Smooth muscle cell (in vitro differentiated cells): ENCODE data around the gene DGKK. TPM values are rescaled to one million over a fixed set of nuclear protein-coding genes. Genes with fewer than 3 reads are reported as not detected.

Experiments used
- DNase-seq: peaks from one replicate; lab custom pipeline; 2025; ENCODE audit not compliant: unreplicated experiment; lab: John Stamatoyannopoulos, UW
- H2AFZ ChIP-seq: fragments of 200-600 bp; sonication (generic); 2 replicates; pipeline ENCODE4 v1.6.0; 2016; ENCODE audit warnings: antibody characterized with exemption, low read depth, mild to moderate bottlenecking
- H3F3A ChIP-seq: fragments of 200-600 bp; sonication (generic); 2 replicates; pipeline ENCODE4 v1.6.0; 2017; ENCODE audit warnings: antibody characterized with exemption, low read depth
- H3K27ac ChIP-seq: fragments of 200-600 bp; sonication (generic); 2 replicates; pipeline ENCODE4 v1.5.1; 2016; ENCODE audit warnings: low read depth, mild to moderate bottlenecking
- H3K27me3 ChIP-seq: fragments of 200-600 bp; sonication (generic); 2 replicates; pipeline ENCODE4 v1.6.1; 2016; ENCODE audit warnings: low read depth, mild to moderate bottlenecking
- H3K36me3 ChIP-seq: fragments of 200-600 bp; sonication (generic); 2 replicates; pipeline ENCODE4 v1.5.1; 2016; ENCODE audit warnings: low read depth
- H3K4me1 ChIP-seq: fragments of 200-600 bp; sonication (generic); 2 replicates; pipeline ENCODE4 v1.5.1; 2016; ENCODE audit warnings: low read depth
- H3K4me2 ChIP-seq: fragments of 200-600 bp; sonication (generic); 2 replicates; pipeline ENCODE4 v1.6.0; 2016; ENCODE audit warnings: mild to moderate bottlenecking
- H3K4me3 ChIP-seq: fragments of 200-600 bp; sonication (generic); 2 replicates; pipeline ENCODE4 v1.5.1; 2016; ENCODE audit warnings: mild to moderate bottlenecking
- H3K79me2 ChIP-seq: fragments of 200-600 bp; sonication (generic); 2 replicates; pipeline ENCODE4 v1.6.0; 2016; ENCODE audit warnings: low read depth, mild to moderate bottlenecking
- H3K9ac ChIP-seq: fragments of 200-600 bp; sonication (generic); 2 replicates; pipeline ENCODE4 v1.6.0; 2016; ENCODE audit warnings: low read depth
- H3K9me3 ChIP-seq: fragments of 200-600 bp; sonication (generic); replicated peaks from 2 replicates; pipeline ENCODE4 v1.5.1; 2016; ENCODE audit warnings: low read depth
- H4K20me1 ChIP-seq: fragments of 200-600 bp; sonication (generic); 2 replicates; pipeline ENCODE4 v1.6.0; 2016; ENCODE audit warnings: low read depth
- CTCF ChIP-seq: fragments of 200-600 bp; sonication (generic); IDR thresholded peaks from 2 replicates; pipeline ENCODE4 v1.5.1; 2017; ENCODE audit warnings: borderline replicate concordance, mild to moderate bottlenecking, antibody characterized with exemption; ENCODE audit not compliant: insufficient read depth, poor library complexity, severe bottlenecking
- WGBS: methylation state at CpG from one replicate; pipeline ENCODE4 v1.1.7; 2016; ENCODE audit warnings: low lambda C conversion rate; 5-methylcytosine and 5-hydroxymethylcytosine counted together
- polyA plus RNA-seq: library from polyadenylated mRNA; unstranded; fragments of >200 nt; fragmentation: Nextera tagmentation; extraction: Ambion mirVana; gene quantifications from 2 replicates; pipeline ENCODE4 v1.2.1, GENCODE V29; 2016
- total RNA-seq: library from RNA; depleted of rRNA; stranded (reverse); fragments of >200 nt; gene quantifications from 2 replicates; pipeline ENCODE4 v1.2.3, GENCODE V29; 2014

DGKK gene
- total RNA-seq (not detected in 2 replicates), polyA plus RNA-seq (not detected in 2 replicates)

GRCh38 chrX:50470103-50471031 lies at the start of gene DGKK:
Gene DGKK, minus strand, starts transcription at chrX:50470825. Its CDS starts 147 bp downstream, at chrX:50470678.
- no peak for DNase-seq
- H3K4me2 ChIP-seq: peak within 1 kb of the TSS; percentile 68
- 47% methylated on average over 45 of the region's 59 CpGs for WGBS

GRCh38 chrX:50514811-50515210 lies 44.2 kb upstream of the DGKK start:
- H3K79me2 ChIP-seq: no peaks in the 10 kb centered on the region

More at GRCh38 chrX:50470103-50471031, at the start of gene DGKK:
- no peaks in the 10 kb centered on the region for H4K20me1 ChIP-seq
- H3K36me3 ChIP-seq: no peaks in the 10 kb centered on the region
- TF ChIP-seq CTCF: no peak
- H3K79me2 ChIP-seq: no peaks in the 10 kb centered on the region
- peaks cover 90% of the 10 kb centered on the region for H3K27me3 ChIP-seq
- H3K27ac ChIP-seq: no peak within 1 kb of the TSS
- no peak within 1 kb of the TSS for H3K9ac ChIP-seq
- no peaks in the 10 kb centered on the region for H3F3A ChIP-seq
- no peak within 1 kb of the TSS for H2AFZ ChIP-seq
- no peaks in the 10 kb centered on the region for H3K4me1 ChIP-seq
- peak within 1 kb of the TSS; percentile 31 for H3K4me3 ChIP-seq
- no peaks in the 10 kb centered on the region for H3K9me3 ChIP-seq

GRCh38 chrX:50497114-50497513 lies 26.5 kb upstream of the DGKK start:
- H3K27me3 ChIP-seq: no peaks in the 10 kb centered on the region
- H3F3A ChIP-seq: no peaks in the 10 kb centered on the region
- no peak overlapping the region for H3K9ac ChIP-seq
- no peaks in the 10 kb centered on the region for H3K9me3 ChIP-seq
- H3K4me3 ChIP-seq: no peak overlapping the region
- H3K4me2 ChIP-seq: no peak overlapping the region
- no peak for TF ChIP-seq CTCF
- no peak overlapping the region for H3K27ac ChIP-seq
- no peak overlapping the region for H2AFZ ChIP-seq
- no peaks in the 10 kb centered on the region for H3K36me3 ChIP-seq
- 69% methylated on average over 3 of the region's 3 CpGs for WGBS
- no peaks in the 10 kb centered on the region for H3K4me1 ChIP-seq
- no peaks in the 10 kb centered on the region for H3K79me2 ChIP-seq
- H4K20me1 ChIP-seq: no peaks in the 10 kb centered on the region
- no peak for DNase-seq

More at GRCh38 chrX:50514811-50515210, 44.2 kb upstream of the DGKK start:
- Histone ChIP-seq H2AFZ (no peak overlapping the region), H3K4me2 (no peak overlapping the region), H3K27ac (no peak overlapping the region), H3K9ac (no peak overlapping the region), H3K4me3 (no peak overlapping the region), H4K20me1 (no peaks in the 10 kb centered on the region), H3K4me1 (no peaks in the 10 kb centered on the region), H3F3A (no peaks in the 10 kb centered on the region), H3K36me3 (no peaks in the 10 kb centered on the region), H3K9me3 (no peaks in the 10 kb centered on the region), H3K27me3 (no peaks in the 10 kb centered on the region)
- no peak for DNase-seq
- TF ChIP-seq CTCF: no peak
- WGBS: 93% methylated on average over 7 of the region's 7 CpGs
